ENCODE data around the gene ZFYVE9. TPM values are rescaled to one million over a fixed set of nuclear protein-coding genes. Genes with fewer than 3 reads are reported as not detected.

ZFYVE9 gene
- total and polyA plus RNA-seq, 2 of the 8 experiments (the other 6 are each of a cell fraction or from before 2014, with no cell fraction given) = 5.8 to 26.5 TPM

- TF ChIP-seq TAF1 (IDR thresholded peaks at IDR 0.05; ENCODE audit: low read depth, low read length) (peak; percentile 50), TBP (IDR thresholded peaks at IDR 0.05; ENCODE audit: low read depth, low read length) (no peak), ATF3 (IDR thresholded peaks at IDR 0.05; ENCODE audit: insufficient read depth, low read depth, low read length) (no peak), BACH1 (IDR thresholded peaks at IDR 0.05; ENCODE audit: low read length) (no peak; the same call in 1 of the 2 replicates), CREB1 (IDR thresholded peaks at IDR 0.05) (no peak), SP1 (IDR thresholded peaks at IDR 0.05; ENCODE audit: low read depth, low read length) (no peak), JUND (IDR thresholded peaks at IDR 0.05; ENCODE audit: low read length) (no peak), JUN (IDR thresholded peaks at IDR 0.05; ENCODE audit: low read depth, low read length) (no peak), RBBP5 (IDR thresholded peaks at IDR 0.05; ENCODE audit: borderline replicate concordance, low read depth, low read length) (peak; percentile 87; the same call in 1 of the 2 replicates), RFX5 (IDR thresholded peaks at IDR 0.05; ENCODE audit: borderline replicate concordance, low read depth, low read length) (no peak), E2F6 (IDR thresholded peaks at IDR 0.05) (no peak), SRF (IDR thresholded peaks at IDR 0.05; ENCODE audit: low read depth, low read length) (no peak), RAD21 (IDR thresholded peaks at IDR 0.05 in 1 of 2, conservative IDR thresholded peaks at IDR 0.05 in 1 of 2; ENCODE audit: low read depth in 2 of 2, low read length in 2 of 2) (no peak), ASH2L (IDR thresholded peaks at IDR 0.05; ENCODE audit: low read length) (peak; percentile 69), EGR1 (IDR thresholded peaks at IDR 0.05; ENCODE audit: borderline replicate concordance, low read depth, low read length) (no peak), GTF2F1 (IDR thresholded peaks at IDR 0.05; ENCODE audit: borderline replicate concordance, low read depth, low read length) (no peak), ATF2 (IDR thresholded peaks at IDR 0.05; ENCODE audit: low read length) (no peak), RNF2 (IDR thresholded peaks at IDR 0.05; ENCODE audit: borderline replicate concordance, low read depth, low read length, missing control alignments, poor library complexity, severe bottlenecking) (no peak), MAFK (IDR thresholded peaks at IDR 0.05; ENCODE audit: low read depth, low read length) (no peak), PHF8 (conservative IDR thresholded peaks at IDR 0.05; ENCODE audit: low read depth, low read length) (peak; percentile 66), POLR2AphosphoS5 (IDR thresholded peaks at IDR 0.05; ENCODE audit: low read depth, low read length) (no peak)
Observed at GRCh38 chr1:52142220-52143183, 613 bp downstream of the ZFYVE9 start (continued).

Measured in H1 (cell line).